GM19035 (cell line): ENCODE results near the gene MFSD2B.
A peak's percentile ranks its signal among the peaks of the same experiment; 100 is the strongest.
"Not testable (repeated sequence)": the region's sequence is repeated elsewhere in the genome, so short reads cannot be mapped to it uniquely, and the experiment has no call there.

Experiments
- ATAC-seq: cut with Tn5 transposase; IDR thresholded peaks from one replicate; pipeline ENCODE4 v1.9.1; 2021; ENCODE audit not compliant: unreplicated experiment

Gene MFSD2B

DNA sequence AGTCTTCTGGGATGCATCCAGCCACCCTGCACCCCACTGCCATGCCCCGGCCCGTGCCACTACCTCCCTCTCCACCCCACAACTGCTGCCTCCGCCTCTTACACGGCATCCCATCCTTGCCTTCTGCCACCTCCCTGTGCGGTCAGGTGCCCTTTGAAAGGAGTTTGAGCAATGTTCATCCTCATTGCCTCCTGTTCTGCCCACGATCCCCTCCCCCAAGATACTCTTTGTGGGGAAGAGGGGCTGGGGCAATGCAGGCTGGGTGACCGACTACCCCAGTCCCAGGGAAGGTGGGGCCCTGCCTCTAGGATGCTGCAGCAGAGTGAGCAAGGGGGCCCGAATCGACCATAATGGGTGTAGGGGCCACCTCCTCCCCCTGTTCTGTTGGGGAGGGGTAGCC is 8.4 kb downstream of the MFSD2B start:
- ATAC-seq = no peak

DNA sequence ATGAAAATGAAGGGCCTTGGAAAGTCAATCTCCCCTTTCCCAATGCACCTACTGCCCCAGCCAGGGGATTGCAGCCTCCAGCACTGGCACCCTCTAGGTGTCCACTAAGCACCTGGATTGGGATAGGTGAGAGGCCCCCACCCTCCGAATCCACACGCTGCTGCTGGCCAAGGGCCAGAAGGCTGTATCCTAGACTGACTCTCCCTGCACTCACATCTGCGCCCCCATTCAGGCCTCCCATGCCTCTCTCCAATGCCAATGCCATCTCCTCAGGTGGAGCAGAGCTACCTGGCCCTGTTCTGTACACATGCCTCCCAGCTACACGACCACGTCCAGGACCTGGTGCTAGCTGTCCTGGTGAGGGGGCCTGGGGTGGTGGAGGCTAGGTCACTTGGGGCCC is 9.8 kb downstream of the MFSD2B start:
- no peak for ATAC-seq

DNA sequence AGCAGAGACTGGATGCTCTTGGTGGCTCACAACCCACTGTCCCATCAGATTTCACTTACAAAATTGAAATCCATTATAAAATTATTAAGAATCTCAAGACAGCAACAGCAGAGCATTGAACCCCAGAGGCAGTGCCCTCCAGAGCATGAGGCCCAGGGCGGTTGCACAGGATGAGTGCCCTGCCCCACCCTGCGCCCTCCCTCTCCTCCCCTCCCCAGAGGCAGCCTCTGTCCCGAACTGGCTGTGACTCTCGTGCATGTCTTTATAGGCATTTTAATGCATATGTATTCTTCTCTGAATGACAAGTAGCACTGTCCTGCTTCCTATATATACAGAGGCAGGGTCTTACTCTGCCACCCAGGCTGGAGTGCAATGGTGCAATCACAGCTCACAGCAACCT is 10.4 kb downstream of the MFSD2B start:
- no peak for ATAC-seq

DNA sequence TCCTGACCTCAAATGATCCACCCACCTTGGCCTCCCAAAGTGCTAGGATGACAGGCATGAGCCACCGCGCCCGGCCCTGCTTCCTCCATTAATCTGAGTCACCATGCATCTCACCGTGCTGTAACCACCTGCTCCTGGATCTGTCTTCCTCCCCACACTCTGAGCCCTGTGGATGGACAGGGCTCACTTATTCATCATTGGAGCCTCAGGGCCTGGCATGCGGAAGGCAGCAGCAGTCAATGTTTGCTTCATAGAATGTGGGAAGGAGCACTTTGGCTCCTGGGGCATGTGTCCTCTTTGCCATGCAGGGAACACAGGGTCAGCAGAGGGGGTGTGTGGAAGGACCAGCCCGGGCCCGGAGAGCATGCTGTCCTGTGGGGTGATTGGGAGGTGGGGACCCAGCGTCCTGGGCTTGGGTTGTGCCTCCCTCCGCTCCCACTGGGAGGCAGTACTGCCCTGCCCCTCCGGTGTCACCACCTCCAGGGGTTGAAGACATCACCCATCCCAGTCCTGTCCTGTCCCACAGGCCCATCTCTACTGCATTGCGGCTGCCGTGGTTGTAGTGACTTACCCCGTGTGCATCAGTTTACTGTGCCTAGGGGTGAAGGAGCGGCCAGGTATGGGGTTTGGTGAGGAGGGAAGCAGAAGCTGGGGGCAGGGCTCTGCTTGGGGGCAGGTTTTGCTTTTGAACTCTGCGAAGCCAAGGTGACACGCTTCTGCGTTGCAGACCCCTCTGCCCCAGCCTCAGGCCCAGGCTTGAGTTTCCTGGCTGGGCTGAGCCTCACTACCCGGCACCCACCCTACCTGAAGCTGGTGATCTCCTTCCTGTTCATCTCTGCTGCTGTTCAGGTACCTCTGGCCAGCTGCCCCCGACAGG is 11.5 kb downstream of the MFSD2B start:
- no peak for ATAC-seq

DNA sequence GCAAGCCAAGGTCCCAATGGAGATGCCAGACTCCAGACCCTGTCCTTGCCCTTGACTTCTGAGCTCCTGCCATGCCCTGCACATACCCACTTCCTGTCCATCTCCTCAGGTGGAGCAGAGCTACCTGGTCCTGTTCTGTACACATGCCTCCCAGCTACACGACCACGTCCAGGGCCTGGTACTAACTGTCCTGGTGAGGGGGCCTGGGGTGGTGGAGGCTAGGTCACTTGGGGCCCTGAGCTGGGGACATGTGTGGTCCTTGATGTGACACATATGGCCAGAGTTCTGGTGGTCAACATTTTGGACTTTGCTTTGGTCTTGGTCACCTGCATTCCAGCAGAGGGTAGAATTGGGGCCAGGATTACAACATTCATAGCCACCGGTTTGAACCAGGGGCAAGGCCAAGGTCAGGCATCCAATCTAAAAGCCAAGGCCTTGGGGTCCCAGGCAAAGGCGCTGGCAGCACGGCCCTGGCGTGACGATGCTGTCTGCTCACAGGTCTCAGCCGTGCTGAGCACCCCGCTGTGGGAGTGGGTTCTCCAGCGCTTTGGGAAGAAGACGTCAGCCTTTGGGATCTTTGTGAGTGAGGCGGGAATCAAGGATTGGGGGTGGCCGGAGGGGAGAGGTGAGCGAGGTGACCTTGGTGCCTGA is 12.6 kb downstream of the MFSD2B start:
- no peak for ATAC-seq

DNA sequence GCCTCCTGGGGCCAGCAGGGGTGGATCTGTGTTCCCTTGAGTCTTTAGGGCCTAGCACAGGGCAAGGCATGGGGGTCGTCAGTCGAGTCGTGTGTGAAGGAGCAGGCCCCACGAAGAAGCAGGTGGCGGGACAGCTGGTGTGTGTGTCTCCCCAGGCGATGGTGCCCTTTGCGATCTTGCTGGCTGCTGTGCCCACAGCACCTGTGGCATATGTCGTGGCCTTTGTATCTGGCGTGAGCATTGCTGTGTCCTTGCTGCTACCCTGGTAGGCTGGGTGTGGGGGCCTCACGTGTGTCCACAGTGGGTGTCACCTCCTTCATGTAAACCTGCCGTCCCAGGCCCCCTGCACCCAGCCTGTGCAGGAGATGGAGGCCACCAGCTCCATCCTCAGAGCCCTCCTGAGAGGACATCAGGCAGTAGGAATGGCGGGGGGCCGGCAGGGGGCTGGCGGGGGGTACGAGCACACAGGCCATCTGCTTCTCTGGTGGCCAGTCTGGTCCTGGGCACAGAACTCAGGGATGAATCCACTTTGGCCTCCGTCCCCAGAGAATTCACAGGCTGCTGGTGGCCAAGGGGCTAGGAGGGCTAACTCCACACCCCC is 13.2 kb downstream of the MFSD2B start:
- ATAC-seq = no peak

DNA sequence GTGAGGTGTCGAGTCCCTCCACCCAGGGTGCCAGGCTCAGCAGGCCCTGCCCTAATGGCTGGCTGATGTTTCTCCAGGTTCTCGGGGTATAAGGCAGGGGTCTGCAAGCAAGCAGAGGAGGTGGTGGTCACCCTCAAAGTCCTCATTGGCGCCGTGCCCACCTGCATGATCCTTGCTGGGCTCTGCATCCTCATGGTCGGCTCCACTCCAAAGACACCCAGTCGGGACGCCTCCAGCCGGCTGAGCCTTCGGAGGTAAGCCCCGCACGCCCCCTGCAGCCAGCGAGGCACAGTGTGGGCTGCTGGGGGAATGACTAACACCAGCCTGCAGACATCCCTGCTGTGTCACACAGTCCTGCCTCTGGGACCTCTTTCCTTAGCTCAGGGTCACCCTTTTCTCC is 14.1 kb downstream of the MFSD2B start:
- no peak for ATAC-seq

DNA sequence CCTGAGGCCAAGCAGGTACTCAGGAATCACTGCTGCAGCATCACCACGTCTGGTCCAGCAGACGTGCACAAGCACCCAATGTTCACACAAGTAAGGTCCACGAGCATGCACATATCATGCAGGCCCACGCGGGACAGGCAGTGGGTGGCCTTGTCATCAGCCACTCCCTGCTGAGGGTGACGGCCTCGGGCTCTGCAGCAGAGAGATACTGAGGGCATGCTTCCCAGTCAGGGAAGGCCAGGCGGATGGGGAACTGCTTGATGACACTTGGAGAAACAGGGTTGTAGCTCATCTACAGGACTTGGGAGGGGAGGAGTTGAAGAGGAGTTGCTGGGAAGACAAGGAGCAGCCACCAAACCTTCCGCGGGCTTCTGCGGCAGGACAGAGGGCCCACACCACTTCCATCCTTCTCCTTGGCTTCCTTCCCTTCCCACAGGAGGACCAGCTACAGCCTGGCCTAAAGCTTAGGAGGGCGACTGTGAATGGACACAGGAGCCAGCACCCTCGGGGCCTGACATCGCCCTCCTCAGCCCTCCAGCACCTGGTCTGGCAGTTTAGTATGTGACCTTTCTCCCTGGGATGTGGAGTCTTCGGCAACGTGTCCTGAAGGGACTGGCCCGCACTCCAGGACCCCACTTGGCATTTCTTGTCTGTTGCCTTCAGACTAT is 15.2 kb downstream of the MFSD2B start:
- ATAC-seq = no peak

DNA sequence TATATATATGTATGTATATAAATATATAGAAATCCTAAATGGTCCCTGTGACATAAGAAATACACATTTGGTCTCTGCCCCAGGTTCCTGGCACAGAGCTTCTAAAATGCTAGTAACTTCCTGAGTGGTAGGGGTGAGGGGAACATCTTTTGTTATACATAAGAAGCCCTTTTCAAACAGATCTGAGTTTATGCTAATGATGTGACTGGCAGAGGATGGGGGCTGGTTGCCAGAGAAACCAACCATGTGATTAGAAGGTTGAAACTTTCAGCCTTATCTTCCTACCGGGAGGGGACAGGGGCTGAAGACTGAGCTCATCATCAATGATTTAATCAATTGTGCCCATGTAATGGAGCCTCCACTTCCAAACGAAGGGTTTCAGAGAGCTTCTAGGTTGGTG is 16.3 kb downstream of the MFSD2B start:
- ATAC-seq = no peak

DNA sequence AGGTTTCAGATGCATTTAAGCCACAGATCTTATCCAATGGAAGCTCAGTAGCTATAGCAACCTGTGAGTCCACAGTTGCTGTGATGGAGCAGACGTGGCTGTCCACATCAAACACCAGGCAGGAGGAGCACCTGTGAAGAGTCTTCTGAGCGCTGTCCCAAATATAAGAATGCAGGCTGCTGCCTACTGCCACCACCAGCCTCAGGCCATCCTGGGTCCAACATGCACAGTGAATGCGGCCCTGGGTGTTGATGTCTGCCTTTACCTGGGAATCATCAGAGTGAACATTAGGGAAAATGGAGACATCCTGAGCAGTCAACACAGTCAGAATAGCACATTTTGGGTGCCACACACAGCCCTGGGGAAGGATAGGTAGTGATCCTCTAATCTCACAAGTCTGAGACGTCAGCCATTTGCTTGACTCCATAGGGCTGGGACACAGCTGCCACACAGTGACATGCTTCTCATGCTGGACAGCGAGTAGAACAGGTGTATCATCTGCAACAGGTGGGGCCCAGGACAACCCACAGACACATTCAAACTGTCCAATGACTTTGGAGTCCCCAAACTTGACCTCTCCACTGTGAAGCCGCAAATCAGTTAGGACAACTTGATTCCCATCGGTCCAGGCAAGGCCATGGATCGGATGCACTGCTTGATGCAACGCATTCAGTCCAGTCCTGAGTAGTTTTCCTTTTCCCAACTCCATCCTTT is 29.1 kb downstream of the MFSD2B start:
- ATAC-seq = no peak

DNA sequence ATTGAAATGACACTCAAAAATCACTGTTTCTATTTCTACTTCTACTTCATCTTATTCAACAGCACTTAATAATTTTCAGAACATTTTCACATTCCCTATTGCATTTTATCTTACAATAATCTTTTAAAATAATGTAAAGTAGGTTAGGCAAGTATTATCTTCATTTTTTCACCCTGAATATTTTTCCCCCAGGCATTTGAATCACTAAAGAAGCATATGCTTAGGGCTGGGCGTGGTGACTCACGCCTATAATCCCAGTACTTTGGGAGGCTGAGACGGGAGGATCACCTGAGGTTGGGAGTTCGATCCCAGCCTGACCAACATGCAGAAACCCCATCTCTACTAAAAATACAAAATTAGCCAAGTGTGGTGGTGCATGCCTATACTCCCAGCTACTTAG is 30.6 kb downstream of the MFSD2B start:
- no peak for ATAC-seq

DNA sequence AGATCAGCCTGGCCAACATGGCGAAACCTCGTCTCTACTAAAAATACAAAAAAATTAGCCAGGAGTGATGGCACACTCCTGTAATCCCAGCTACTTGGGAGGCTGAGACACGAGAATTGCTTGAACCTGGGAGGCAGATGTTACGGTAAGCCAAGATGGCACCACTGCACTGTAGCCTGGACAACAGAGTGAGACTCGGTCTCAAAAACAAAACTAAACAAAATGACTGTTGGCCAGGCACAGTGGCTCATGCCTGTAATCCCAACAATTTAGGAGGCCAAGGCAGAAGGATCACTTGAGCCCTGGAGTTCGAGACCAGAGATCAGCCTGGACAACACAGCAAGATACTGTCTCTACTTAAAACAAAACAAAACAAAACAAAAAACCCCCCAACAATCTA is 33.2 kb downstream of the MFSD2B start:
- not testable (repeated sequence) for ATAC-seq

DNA sequence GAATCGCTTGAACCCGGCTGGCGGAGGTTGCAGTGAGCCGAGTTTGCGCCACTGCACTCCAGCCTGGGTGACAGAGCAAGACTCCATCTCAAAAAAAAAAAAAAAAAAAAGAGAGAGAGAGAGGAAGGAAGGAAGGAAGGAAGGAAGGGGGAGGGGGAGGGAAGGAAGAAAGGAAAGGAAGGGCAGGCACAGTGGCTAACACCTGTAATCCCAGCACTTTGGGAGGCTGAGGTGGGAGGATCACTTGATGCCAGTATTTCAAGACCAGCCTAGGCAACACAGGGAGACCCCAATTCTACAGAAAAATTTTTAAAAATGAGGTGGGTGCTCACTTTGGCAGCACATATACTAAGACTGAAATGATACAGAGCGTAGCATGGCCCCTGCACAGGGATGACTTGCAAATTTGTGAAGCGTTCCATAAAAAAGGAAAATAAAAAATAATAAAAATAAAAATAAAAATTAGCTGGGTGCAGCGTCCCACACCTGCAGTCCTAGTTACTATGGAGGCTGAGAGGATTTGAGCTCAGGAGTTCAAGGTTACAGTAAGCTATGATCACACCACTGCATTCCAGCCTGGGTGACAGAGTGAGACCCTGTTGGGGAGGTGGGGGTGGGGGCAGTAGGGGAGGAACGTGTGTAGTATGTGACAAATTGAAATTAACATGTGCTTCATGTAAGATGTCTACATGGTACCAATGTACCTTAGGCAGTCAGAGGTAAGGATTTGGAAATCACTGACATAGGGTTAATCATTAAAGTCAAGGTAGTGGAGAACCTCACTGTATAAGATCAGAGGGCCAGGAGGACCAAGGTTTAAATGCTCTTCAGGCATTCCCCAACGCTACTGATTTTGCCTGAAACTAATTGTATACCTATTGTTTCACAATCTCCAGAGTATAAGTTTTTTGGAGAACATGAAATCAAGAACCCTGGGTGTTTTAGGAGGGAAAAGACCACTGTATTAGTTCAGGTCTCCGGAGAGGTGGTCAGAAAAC is 35.9 kb downstream of the MFSD2B start:
- no peak for ATAC-seq

DNA sequence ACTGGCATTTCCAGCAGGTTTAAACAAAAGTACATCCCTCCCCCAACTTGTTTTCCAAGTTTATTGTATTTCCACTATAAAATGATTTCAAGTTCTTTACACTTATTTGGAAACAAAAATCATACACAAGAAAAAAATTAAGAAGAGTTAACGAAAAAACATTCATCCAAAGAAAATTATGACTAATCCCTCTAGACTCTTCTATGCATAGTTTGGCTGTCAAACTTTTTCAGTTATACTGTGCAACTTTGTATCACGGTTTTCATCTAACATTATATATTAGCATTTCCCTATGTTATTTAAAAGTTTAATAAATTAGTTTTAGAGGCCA is 36.7 kb downstream of the MFSD2B start:
- ATAC-seq = no peak

DNA sequence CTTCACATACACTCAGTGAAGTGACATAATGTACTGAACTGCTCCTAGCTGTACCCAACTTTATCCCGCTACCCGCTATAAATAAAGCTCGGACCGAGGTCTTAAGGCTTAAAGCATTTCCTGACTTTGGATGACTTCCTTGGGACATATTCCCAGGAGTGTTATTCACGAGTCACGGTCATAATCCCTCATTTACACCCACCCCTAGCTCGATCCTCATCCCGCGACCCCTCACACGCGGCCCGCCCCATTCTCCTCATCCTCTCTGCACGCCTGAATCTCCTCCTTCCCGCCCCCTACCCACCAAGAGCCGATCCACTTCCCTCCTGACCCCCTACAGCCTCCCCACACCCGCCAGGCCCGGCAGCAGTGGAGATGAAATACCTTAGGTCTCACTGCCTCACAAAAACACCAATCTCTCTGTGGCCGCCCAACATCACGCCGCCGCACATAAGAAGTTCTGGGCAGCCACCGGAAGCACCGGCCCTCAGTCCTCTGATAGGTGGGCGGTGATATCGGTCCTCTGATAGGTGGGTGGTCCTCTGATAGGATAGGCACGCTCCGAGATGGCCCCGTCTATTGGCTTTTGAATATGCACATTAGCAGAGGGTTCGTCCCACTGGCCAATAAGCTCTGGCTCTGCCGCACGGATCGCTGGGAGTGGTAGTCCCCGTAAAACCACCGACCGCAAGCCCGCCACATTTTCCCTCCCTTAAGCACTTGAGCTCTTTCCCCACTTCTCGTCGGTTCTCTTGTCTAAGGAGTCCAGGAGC is 37.2 kb downstream of the MFSD2B start, which contains the start of gene WDCP:
TSS of gene WDCP (minus strand) at position 462 of the 773 bp plus-strand sequence. CDS start 7,897 bp downstream, outside the sequence.
- ATAC-seq = peak; percentile 99

DNA sequence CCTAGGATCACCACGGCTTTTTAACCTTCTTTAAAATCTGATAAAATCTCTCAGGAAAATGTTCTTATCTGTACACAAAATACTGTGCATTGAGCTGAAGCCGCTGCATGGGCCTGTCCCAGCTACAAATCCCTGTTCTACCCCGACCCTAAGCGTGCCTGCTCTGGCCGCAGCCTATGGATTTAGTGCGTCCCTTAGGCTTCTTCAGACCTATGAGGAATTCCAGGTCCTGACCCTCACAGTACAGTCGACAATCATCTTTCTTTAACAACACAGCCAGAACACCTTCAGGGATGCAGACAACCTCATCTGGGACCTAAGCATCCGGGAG is 37.8 kb downstream of the MFSD2B start:
- ATAC-seq = peak; percentile 5

DNA sequence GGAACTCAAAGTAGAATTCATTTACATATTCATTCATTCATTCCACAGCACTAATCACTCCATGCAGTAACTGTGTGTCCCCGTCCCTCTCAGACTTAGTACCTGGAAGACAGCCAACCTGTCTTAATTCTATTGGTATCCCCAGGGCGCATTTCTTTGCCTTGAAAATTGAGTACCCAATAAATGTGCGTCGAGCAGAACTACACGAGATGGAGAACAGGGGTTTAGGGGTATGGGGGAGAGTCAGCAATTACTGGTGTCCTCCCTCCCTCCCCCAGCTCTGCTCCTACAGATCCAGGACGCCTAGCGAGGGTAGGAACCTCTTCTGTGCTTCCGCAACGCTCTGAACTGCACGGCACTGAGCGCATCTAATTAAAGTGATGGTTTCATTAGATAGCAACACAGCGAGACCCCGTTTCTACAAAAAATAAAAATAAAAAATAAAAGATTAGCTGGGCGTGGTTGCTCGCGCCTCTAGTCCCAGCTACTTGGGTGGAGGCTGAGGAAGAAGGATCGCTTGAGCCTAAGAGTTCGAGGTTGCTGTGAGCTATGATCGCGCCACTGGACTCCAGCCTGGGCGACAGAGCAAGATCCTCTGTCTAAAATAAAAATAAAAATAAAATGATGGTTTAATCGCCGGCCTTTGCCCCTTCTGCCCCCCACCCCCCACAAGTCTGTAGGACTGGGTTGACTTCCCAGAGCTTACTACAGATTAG is 39.0 kb downstream of the MFSD2B start:
- no peak for ATAC-seq

DNA sequence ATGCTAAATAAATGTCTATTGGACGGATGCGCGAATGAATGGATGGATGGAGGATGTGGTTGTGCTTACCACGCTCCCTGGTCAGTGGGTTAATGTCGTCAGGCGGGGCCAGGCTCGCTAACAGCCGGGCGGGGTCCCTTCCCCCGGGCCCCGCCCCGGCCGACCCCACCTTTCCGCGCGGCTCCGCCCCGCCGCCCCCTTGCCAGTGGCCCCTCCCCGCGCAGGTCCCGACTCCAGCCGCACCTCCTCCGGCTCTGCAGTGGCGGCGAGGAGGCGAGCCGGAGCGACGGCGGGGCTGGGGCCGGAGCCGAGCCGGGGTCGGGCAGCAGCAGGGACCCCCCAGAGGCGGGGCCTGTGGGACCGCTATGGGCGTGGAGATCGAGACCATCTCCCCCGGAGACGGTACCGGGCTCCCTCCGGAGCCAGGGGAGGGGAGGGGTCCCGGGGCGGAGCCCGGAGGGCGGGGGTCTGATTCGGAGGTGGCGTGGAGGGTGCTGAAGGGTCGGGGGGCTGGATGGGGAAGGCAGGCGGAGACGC is 39.7 kb downstream of the MFSD2B start, which contains the start of gene FKBP1B:
TSS of gene FKBP1B (plus strand) at position 257 of the 537 bp plus-strand sequence. CDS start at position 366, 109 bp downstream.
- no peak for ATAC-seq
